ENCODE results near the gene ABL2. TPM values are rescaled to one million over a fixed set of nuclear protein-coding genes. Genes with fewer than 3 reads are reported as not detected.

Gene ABL2
- total RNA-seq, 1 experiment from 2014 or later, result 38.3 TPM

DNA sequence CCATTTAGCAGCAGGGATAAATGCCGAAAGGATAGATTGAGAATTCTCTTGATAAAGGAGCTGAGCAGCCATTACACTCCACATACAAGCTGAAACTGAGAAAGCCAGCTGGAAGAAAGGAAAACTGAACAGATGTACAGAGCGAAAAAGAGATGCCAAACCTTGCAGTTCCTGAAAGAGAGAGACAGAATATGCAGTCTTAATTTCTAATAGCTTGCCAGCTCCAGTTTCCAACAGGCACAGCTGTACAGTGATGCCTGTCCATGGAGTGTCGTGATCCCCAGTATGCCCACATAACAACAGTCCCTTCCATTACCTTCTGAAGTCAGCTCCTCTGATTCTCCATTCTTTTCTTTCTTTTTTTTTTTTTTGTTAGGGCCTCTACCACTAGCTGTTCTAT, 22.7 kb downstream of the ABL2 start:
- Histone ChIP-seq H3K27ac (ENCODE audit: low read length) (no peak overlapping the region), H3K36me3 (ENCODE audit: control insufficient read depth, insufficient read depth, low read length) (no peaks in the 10 kb centered on the region), H3K27me3 (ENCODE audit: control insufficient read depth, insufficient read depth, low read length) (no peaks in the 10 kb centered on the region), H3K9me3 (ENCODE audit: control insufficient read depth, insufficient read depth, low read depth, low read length) (no peaks in the 10 kb centered on the region), H3K4me1 (ENCODE audit: control insufficient read depth, insufficient read depth, low read length) (no peaks in the 10 kb centered on the region), H3K4me3 (ENCODE audit: low read depth in 2 of 2, low read length in 2 of 2) (no peak overlapping the region)
- BruUV-seq (replicated peaks), result no TSS peak
- TF ChIP-seq, protein P1, sequence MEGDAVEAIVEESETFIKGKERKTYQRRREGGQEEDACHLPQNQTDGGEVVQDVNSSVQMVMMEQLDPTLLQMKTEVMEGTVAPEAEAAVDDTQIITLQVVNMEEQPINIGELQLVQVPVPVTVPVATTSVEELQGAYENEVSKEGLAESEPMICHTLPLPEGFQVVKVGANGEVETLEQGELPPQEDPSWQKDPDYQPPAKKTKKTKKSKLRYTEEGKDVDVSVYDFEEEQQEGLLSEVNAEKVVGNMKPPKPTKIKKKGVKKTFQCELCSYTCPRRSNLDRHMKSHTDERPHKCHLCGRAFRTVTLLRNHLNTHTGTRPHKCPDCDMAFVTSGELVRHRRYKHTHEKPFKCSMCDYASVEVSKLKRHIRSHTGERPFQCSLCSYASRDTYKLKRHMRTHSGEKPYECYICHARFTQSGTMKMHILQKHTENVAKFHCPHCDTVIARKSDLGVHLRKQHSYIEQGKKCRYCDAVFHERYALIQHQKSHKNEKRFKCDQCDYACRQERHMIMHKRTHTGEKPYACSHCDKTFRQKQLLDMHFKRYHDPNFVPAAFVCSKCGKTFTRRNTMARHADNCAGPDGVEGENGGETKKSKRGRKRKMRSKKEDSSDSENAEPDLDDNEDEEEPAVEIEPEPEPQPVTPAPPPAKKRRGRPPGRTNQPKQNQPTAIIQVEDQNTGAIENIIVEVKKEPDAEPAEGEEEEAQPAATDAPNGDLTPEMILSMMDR (IDR thresholded peaks at IDR 0.05), result no peak
- TF ChIP-seq POLR2AphosphoS5 (IDR thresholded peaks at IDR 0.05; ENCODE audit: low read depth, low read length), result no peak
- TF ChIP-seq, protein P2, sequence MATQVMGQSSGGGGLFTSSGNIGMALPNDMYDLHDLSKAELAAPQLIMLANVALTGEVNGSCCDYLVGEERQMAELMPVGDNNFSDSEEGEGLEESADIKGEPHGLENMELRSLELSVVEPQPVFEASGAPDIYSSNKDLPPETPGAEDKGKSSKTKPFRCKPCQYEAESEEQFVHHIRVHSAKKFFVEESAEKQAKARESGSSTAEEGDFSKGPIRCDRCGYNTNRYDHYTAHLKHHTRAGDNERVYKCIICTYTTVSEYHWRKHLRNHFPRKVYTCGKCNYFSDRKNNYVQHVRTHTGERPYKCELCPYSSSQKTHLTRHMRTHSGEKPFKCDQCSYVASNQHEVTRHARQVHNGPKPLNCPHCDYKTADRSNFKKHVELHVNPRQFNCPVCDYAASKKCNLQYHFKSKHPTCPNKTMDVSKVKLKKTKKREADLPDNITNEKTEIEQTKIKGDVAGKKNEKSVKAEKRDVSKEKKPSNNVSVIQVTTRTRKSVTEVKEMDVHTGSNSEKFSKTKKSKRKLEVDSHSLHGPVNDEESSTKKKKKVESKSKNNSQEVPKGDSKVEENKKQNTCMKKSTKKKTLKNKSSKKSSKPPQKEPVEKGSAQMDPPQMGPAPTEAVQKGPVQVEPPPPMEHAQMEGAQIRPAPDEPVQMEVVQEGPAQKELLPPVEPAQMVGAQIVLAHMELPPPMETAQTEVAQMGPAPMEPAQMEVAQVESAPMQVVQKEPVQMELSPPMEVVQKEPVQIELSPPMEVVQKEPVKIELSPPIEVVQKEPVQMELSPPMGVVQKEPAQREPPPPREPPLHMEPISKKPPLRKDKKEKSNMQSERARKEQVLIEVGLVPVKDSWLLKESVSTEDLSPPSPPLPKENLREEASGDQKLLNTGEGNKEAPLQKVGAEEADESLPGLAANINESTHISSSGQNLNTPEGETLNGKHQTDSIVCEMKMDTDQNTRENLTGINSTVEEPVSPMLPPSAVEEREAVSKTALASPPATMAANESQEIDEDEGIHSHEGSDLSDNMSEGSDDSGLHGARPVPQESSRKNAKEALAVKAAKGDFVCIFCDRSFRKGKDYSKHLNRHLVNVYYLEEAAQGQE (IDR thresholded peaks at IDR 0.05; ENCODE audit: insufficient read depth in 1 of 2, low read depth in 2 of 2, low read length in 1 of 2), result no peak
- no peak for TF ChIP-seq SIN3A (IDR thresholded peaks at IDR 0.05; ENCODE audit: borderline replicate concordance, insufficient read depth, low read depth, low read length)
- TF ChIP-seq TCF7L2 (IDR thresholded peaks at IDR 0.05; ENCODE audit: low read depth, low read length), result no peak
- ATAC-seq (no peak), DNase-seq (ENCODE audit: low read depth, low spot score) (no peak)
- CTCF ChIA-PET, result no interaction called here
- in situ Hi-C loops (cut with HindIII; ENCODE audit: low pct_unique_long_range_greater_than_20kb, low sequenced_read_pairs) (no loop called here), intact Hi-C loops (cut with micrococcal nuclease; ENCODE audit: unreplicated experiment) (no loop called here)
- POLR2A ChIA-PET, result interaction anchor here (0.7 kb wide), 1 partner anchor 33 kb away, joined by 10 read pairs; no protein-coding TSS in a partner anchor

DNA sequence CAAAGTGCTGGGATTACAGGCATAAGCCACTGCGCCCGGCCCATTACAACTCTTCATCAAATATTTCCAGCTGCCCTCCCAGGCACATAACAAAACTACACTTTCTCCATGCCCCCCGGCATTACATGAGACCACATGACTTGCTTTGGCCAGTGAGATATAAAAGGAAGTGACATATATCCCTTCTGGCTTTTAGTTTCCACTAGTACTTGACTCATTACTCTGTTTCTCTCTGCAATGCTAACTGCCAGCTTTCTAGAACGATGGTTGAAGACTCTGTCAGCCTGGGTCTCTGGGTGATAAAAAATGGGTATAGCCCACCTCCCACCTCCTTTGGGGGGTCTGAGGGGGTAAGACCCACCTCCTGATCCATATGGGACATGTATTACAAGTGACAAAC, 24.2 kb downstream of the ABL2 start:
- in situ Hi-C loops (cut with HindIII; ENCODE audit: low pct_unique_long_range_greater_than_20kb, low sequenced_read_pairs) (no loop called here), intact Hi-C loops (cut with micrococcal nuclease; ENCODE audit: unreplicated experiment) (no loop called here)
- no peak for ATAC-seq

More for the DNA sequence above, 24.2 kb downstream of the ABL2 start:
- POLR2A ChIA-PET, result interaction anchor here (0.5 kb wide), 1 partner anchor 11 kb away, joined by 4 read pairs; no protein-coding TSS in a partner anchor
- no TSS peak for BruUV-seq (replicated peaks)
- Histone ChIP-seq H3K27me3 (ENCODE audit: control insufficient read depth, insufficient read depth, low read length) (no peaks in the 10 kb centered on the region), H3K4me1 (ENCODE audit: control insufficient read depth, insufficient read depth, low read length) (no peaks in the 10 kb centered on the region), H3K9me3 (ENCODE audit: control insufficient read depth, insufficient read depth, low read depth, low read length) (no peaks in the 10 kb centered on the region), H3K4me3 (ENCODE audit: low read depth in 2 of 2, low read length in 2 of 2) (no peak overlapping the region), H3K36me3 (ENCODE audit: control insufficient read depth, insufficient read depth, low read length) (no peaks in the 10 kb centered on the region), H3K27ac (ENCODE audit: low read length) (no peak overlapping the region)
- no peak for DNase-seq (ENCODE audit: low read depth, low spot score)
- CTCF ChIA-PET, result no interaction called here
- TF ChIP-seq, protein P2 (IDR thresholded peaks at IDR 0.05; ENCODE audit: insufficient read depth in 1 of 2, low read depth in 2 of 2, low read length in 1 of 2), result no peak
- TF ChIP-seq TCF7L2 (IDR thresholded peaks at IDR 0.05; ENCODE audit: low read depth, low read length), result no peak
- no peak for TF ChIP-seq SIN3A (IDR thresholded peaks at IDR 0.05; ENCODE audit: borderline replicate concordance, insufficient read depth, low read depth, low read length)
- TF ChIP-seq POLR2AphosphoS5 (IDR thresholded peaks at IDR 0.05; ENCODE audit: low read depth, low read length), result no peak
- TF ChIP-seq, protein P1 (IDR thresholded peaks at IDR 0.05), result no peak

All from Panc1 (cell line).